22Rv1 (cell line): ENCODE data around the gene PRDM16.

Experiments
- H3K27ac ChIP-seq: fragments of 450-650 bp; 2 replicates; pipeline ENCODE4 v1.5.1; 2017
- ZFX ChIP-seq: fragments of 450-650 bp; IDR thresholded peaks from 2 replicates; pipeline ENCODE4 v1.6.1; 2017; ENCODE audit warnings: antibody characterized with exemption, borderline replicate concordance
- TF ChIP-seq, protein P1 (sequence below): fragments of 450-650 bp; IDR thresholded peaks from 2 replicates; pipeline ENCODE4 v1.5.1; 2017; ENCODE audit warnings: mild to moderate bottlenecking

The PRDM16 gene

DNA sequence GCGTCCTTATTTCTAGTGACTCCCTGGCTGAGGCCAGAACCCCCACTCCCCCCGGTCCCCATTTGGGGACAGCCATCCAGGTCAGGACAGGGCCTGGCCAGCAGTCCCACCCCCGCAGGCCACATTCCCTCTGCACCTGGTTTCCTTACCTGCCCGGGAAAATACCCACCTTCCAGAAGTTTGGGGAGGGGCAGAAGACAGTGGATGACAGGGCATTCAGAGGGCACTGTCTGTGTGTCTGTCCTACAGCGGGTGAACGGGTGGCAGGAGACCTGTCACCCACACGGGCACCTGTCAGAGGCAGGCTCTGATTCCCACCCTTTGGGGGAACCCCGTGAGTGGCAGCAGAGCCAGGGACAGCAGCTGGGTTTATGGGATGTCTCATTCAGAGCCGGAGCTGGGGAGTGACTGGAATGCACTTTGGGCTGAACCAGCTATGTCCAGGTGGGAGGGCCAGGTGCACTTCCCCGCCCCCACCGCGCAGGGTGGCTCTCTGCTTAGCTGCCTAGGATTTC is 387.5 kb downstream of the PRDM16 start:
- H3K27ac ChIP-seq = peak overlapping the region; percentile 12; the same call in 1 of the 2 replicates
- TF ChIP-seq, protein P1, sequence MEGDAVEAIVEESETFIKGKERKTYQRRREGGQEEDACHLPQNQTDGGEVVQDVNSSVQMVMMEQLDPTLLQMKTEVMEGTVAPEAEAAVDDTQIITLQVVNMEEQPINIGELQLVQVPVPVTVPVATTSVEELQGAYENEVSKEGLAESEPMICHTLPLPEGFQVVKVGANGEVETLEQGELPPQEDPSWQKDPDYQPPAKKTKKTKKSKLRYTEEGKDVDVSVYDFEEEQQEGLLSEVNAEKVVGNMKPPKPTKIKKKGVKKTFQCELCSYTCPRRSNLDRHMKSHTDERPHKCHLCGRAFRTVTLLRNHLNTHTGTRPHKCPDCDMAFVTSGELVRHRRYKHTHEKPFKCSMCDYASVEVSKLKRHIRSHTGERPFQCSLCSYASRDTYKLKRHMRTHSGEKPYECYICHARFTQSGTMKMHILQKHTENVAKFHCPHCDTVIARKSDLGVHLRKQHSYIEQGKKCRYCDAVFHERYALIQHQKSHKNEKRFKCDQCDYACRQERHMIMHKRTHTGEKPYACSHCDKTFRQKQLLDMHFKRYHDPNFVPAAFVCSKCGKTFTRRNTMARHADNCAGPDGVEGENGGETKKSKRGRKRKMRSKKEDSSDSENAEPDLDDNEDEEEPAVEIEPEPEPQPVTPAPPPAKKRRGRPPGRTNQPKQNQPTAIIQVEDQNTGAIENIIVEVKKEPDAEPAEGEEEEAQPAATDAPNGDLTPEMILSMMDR = no peak
- TF ChIP-seq ZFX = no peak

DNA sequence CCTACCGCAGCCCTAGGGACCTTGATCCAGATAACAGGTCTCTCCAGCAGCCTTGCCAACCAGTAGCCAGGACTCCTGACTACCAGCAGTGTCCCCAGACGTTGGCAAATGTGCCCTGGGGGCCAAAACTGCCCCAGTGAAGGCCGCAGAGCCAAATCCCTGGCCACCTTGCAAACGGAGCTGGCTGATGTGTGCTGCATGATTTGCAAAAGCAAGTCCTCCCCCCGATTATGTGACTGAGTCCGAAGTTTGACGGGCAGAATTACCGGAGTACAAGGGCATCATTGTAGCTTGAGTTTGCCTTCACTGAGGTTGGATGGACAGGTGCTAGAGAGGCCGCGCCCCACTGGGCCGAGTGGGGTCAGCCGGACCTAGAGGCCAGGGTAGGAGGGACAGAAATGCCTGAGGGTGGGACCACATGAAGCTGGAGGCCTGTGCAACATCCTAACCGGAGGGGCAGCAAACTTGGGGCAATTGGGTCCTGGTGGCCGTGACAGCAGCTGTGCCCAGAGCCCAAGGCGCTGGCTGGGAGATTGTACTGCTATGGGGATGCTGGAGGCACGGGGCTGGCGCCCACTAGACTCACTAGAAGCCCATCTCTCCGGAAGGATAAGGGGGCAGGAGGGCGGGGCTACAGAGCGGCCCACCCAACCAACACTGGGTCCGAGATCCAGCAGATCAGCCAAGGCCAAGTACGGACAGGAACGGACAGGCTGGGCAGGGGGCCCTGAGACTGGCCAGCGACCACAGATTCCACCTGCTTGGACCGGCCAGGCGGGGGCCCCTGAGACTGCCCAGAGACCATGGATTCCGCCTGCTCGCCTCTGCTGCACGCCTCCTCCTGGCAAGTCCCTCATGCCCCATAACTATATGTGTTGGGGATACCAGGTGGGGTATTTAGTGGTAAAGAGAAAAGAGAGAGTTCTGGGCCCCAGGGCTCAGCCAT is 388.2 kb downstream of the PRDM16 start:
- TF ChIP-seq ZFX = no peak
- TF ChIP-seq, protein P1 = no peak
- H3K27ac ChIP-seq = peak overlapping the region; percentile 71

DNA sequence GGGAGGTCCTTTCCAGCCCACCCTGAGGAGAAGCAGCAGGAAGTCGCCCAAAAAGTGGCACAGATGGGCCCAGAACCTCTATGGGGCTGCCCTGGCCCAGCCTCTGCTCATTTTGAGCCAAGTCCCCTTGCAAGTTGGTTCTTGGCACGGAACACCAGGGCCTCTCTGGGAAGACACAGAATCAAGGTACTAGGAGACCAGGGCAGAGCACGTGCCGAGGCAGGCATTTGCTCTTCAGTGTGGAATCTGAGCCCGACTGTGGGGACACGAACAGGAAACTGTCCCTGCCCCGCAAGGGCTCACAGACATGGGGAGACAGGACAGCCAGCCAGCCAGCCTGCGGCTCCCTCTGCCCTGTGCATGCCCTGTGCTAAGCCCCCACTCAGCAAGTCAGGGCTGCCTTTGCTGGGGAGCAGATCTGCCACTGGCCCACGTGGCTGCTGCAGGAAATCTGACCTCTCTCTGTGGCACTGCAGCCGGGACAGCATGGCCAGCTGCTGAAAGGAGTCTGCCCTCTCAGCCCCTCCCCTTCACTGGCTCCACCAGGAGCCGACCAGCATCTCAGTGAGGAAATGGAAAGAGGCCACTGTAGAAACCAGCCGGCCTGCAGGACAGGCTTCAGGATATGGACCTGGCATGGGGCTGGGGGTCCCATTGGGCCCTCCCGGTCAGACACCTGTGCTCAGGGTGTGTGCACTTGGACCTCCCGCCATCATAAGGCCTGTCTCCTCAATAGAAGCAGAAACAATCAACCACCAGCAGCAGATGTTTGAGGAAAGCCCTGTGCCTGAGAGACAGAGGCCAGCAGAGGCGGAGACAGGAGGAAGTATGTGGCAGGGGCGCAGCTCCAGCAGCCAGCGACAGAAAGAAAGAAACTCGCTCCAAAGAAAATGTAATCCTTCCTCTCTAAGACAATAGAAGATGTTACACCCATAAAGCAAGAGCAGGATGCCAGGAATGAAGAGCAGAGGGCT is 389.2 kb downstream of the PRDM16 start:
- H3K27ac ChIP-seq = peak overlapping the region; percentile 71
- TF ChIP-seq ZFX = no peak
- TF ChIP-seq, protein P1 = no peak

DNA sequence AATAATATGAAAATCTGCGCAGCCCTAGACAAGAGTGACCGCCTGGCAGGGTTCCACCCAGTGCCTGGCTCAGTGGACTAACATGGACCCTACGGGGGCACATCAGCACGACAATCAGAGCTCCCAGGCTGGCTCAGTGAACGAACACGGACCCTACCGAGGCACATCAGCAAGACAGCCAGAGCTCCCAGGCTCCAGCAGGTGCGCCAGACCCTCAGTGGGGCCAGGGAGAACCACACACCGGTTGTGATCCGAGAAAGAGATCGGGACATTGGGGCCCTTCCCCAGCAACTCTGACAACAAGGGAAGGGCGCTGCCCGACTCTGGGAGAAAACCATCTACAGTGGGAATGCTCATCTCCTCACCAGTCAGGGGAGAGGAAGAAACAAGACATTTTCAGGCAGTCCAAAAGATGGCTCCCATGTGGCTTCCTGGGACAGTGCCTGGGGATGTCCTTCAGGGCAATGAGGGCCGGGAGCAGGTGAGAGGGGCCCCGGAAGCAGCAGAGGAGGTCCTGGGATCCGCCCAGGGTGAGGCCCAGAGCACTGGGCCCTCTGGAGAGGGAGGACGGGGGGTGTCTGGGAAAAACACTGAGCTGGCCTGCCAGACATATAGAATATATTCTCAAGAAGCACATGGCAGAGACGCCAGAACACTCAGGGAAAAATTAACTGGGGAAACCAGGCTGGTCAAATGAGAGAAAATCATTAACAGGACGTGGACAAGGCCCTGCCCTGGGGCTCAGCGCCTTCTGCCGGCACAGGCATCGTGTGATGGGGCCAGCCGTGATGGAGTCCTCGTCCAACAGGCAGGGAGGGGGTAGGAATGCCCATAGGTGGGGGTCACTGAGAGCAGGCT is 390.3 kb downstream of the PRDM16 start:
- no peak for TF ChIP-seq ZFX
- TF ChIP-seq, protein P1 = no peak
- peak overlapping the region; percentile 71 for H3K27ac ChIP-seq

DNA sequence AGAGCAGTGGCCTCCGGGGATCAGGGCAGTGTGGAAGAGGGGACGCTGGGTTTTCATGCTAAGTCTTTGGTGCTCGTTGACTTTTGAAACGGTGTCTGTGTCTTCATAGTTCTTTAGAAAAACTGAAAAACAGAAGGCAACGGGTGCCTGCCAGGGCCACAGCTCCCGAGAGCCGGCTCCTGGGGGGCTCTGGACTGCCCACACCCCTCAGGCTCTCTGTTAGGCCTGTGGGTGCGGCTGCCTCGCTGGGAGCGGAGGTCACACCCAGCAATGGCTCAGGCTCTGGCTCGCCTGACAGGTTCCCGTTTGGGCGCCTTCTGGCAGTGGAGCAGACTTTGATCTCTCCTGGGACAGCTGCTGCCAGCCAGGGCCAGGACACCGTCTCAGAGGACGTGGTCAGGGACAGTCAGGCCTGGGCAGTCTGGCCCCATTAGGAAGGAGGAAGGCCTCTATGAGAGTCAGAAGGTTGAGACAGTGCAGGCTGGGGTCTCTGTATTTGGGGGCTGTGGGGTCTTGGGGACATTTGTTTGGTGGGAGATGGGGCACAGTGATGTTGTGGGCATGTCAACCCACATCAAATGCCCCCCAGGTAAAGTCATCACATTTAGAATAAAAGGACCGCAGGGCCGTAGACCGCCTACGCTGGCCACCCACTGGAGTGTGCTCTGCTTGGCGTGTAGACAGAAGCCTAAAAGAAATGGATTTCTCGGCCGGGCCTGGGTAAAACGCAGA is 391.1 kb downstream of the PRDM16 start:
- TF ChIP-seq, protein P1 = no peak
- no peak for TF ChIP-seq ZFX
- H3K27ac ChIP-seq = peak overlapping the region; percentile 71

DNA sequence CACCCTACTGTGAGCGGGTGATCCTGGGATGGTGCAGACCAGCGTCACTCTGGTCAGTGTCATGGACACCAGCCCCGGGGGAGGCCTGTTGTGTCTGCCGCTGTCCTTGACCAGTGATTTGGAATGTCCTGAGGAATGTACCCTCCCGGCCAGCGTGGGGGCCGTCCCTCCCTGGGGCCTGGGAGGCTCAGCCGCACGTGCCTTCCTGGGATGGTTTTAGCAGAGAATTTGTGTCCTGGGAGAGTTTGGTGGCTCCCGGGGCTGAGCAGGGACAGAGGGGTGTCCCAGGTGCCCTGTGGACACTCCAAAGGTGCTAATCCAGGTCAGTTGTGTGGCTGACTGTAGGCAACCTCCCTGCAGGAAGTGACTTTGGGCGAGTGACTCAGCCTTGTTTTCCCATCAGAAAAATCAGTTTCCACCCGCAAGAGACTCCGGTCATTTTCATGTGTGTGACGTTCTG is 391.7 kb downstream of the PRDM16 start:
- H3K27ac ChIP-seq = peak overlapping the region; percentile 71
- TF ChIP-seq, protein P1 = no peak
- TF ChIP-seq ZFX = no peak
